Neural progenitor cell (in vitro differentiated cells): Measurements from ENCODE around the gene F5.

ENCODE experiments used
- CTCF ChIP-seq: fragments of 200-600 bp; sonication (generic); IDR thresholded peaks from 2 replicates; pipeline ENCODE4 v1.5.1; 2017; ENCODE audit warnings: antibody characterized with exemption, mild to moderate bottlenecking
- EZH2 ChIP-seq: fragments of 200-600 bp; sonication (generic); IDR thresholded peaks from 2 replicates; pipeline ENCODE4 v1.6.1; 2017; ENCODE audit warnings: antibody characterized with exemption, mild to moderate bottlenecking, moderate library complexity
- EZH2phosphoT487 ChIP-seq: fragments of 200-600 bp; sonication (generic); IDR thresholded peaks from 2 replicates; pipeline ENCODE4 v1.6.1; 2017; ENCODE audit warnings: antibody characterized with exemption

DNA sequence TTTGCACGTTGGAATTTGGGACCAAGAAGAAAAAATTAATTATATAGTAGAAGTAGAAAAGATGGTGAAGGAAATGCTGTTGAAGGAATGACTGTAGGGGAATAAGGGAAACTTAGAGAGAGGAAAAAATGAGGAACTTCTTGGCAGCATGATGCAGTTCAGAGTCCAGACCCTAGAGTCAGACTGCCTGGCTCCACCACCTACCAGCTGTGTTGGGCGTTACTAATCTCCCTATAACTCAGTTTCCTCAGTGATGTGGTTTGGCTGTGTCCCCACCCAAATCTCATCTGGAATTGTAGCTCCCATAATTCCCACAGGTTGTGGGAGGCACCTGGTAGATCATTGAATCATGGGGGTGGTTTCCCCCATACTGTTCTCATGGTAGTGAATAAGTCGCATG is 45.0 kb upstream of the F5 start:
- no peak for TF ChIP-seq CTCF
- no peak for TF ChIP-seq EZH2phosphoT487
- TF ChIP-seq EZH2, result no peak
